Measurements from ENCODE around the gene FADS2.

The FADS2 gene

DNA sequence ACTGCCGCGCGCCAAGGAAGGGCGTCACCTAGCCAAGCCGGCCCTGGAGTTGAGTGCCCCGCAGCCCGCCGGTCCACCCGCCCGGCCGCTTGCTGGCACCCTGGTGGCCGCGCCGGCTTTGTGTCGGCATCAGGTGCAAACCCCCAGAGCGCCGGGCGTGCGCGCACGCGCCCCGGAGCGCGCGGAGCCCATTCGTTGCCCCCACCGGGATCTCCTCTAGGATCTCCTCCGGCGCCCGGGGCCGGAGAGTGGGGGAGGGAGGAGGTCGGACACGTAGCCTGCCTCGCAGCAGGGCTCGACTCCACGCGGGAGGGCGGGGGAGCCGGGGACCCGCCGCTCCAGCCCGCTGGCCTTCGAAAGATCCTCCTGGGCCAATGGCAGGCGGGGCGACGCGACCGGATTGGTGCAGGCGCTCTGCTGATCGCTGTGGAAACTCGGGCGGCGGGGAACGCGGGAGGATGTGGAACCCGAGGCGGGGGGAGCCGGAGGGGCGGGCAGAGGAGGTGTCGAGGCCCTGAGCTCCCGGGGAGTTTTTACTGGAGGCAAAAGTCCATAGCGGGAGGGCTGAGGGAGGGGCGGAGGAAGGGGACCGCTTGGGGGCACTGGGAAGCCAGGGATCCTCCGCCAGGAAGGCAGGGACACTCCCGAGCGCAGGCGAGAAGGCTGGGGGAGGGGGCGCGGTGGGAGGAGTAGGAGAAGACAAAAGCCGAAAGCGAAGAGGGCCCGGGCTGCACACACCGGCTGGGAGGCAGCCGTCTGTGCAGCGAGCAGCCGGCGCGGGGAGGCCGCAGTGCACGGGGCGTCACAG is at the start of gene FADS2:
FADS2 (plus strand) TSS at position 730 of the 808 bp plus-strand sequence. CDS start 91 bp downstream, outside the sequence.
- DNase-seq, result peak; percentile 67

DNA sequence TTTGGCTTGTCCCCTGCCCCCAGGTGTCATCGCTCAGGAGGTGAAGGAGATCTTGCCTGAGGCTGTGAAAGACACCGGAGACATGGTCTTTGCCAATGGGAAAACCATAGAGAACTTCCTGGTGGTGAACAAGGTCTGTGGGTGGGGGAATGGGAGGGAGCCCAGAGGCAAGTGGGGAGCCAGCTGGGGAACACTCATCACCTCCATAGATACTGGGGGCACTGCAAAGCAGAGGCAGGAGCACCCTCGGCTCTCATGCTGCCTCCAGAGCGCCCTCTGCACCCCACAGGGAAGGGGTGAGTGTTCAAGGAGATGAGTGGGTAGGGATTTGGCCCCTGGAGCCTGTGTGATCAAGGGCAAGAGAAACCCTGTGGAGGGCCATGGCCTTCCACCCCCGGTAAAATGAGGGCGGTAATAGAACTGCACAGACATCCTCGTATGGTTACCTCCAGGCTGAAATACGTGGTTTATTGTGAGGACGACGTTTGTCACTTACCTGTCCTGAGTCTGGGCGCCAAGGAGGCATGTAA is 49.7 kb upstream of the FADS2 start:
- no peak for DNase-seq

DNA sequence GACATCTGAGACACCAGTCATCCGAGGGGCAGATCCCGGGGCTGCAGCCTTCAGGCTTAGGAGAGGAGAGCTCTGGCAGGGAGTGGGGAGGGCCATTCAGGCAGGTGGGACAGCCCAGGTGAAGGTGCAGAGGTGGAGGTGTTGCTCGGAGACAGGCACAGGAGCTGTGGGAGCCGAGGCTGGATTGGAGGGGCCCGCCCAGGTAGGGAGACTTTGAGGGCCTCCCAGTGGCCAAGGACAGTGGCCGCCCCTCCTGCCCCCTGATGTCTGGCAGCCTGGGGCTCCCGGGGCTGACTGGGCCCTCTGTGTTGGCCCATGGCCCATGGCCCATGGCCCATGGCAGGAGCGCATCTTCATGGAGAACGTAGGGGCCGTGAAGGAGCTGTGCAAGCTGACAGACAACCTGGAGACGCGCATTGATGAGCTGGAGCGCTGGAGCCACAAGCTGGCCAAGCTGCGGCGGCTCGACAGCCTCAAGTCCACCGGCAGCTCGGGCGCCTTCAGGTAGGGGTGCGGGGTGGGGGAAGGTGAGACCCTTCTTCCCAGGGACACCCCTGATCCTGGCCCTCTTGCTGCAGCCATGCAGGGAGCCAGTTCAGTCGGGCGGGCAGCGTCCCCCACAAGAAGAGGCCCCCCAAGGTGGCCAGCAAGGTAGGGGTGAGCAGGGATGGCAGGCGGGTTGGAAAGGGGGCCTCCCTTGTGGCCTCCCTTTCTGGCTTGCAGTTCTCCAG is 49.0 kb upstream of the FADS2 start:
- DNase-seq, result no peak

DNA sequence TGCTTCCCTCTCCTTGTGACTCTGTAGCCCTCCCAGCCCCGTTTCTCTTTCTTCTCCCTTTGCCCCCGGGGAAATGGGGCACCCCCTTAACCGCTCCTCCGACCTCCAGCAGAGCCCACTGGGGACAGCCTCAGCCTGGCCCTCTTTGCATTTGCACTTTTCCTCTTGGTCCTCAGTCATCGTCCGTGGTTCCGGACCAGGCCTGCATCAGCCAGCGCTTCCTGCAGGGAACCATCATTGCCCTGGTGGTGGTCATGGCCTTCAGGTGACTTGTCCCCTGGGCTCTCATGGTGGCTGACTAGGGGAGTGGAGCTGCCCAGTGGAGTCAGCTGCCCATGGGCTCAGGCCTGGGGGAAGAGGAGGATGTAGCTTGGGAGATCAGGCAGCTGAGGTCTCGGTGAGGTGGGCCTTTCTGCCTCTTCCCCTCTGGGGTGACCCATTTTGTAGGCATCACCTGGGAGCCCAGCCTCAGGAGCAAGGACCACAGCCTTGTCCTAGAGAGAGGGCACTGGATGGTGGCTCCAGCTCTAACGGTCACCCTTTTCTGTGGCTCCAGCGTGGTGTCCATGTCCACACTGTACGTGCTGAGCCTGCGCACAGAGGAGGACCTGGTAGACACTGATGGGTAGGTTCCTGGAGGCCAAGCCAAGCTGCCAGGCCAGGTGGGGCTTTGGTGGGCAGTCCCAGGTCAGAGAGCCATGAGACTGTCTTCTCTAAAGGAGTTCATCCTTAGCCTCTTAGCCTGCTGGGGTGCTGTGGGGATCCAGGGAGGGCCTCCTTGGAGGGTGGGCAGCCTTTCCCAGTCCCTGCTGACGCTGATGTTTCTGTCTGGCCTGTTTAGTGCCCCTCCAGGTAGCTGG is 48.2 kb upstream of the FADS2 start:
- DNase-seq, result no peak

DNA sequence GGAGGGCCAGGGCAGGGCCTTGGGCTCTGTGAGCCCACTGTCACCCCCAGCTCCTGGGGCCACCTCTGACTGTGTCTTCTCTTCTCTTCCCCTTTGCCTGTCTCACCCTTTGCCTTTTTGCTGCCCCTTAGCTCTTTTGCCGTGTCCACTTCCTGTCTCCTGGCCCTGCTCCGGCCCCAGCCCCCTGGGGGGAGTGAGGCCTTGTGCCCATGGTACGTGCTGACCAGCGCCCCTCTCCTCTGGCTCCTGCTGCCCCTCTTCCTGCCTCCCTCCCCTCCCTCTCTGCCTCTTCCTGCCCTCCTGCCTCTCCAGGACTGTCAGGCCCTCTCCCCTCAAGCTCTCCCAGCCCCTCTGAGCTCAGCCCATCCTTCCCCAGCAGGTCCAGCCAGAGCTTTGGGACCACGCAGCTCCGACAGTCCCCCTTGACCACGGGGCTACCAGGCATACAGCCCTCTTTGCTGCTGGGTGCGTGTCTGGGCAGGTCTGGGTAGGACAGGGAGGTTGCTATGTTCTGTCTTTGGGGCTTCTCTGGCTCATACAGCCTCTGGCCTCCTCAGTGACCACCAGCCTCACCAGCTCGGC is 47.4 kb upstream of the FADS2 start:
- DNase-seq, result no peak

DNA sequence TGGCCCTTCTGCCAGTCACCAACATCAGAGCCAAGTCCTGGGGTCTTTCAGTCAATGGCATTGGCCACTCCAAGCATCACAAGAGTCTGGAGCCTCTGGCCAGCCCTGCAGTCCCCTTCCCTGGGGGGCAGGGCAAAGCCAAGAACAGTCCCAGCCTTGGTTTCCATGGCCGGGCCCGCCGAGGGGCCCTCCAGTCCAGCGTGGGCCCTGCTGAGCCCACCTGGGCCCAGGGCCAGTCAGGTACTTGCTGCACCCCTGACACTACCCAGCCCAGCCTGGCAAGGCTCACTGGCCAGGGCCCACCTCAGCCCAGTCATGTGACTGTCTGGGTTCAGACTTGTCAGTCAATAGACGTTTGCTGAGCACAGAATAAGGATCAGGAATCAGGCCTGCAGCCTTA is 46.5 kb upstream of the FADS2 start:
- DNase-seq, result no peak

DNA sequence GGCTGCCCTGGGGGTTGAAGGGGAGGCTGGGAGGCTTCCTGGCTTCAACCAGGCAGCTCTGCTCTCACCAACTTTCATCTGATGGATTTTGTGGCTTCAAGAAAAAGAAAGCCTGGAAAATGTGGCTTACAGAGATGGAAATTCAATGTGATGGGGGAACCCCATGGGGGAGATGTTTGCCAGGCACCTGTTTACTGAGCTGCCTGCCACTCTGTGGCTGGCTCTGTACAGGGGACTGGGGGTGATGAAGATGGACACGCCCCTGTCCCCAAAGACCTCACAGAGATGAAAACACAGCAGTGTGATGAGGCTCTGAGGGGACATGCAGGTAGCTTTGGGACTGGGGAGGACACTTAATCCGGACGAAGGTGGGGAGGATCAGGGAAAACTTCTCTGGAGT is 45.8 kb upstream of the FADS2 start:
- DNase-seq, result no peak

DNA sequence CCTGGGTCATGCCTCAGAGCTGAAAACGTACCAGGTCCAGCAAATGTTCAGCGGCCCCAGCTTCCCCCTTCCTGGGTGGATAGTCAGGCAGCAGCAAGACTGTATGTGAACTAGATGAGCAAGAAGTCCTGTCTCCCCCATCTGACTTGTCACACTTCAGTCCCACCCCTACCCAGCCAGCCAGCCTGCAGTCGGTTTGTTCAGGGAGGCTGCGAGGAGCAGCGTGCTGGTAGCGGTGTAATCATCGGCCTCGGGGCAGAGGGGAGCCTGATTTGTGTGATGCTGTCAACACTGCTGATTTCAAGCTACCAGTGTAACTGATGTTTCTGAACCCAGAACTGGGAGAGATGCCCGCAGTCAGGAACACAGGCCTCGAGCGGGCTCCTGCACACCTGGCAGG is 45.3 kb upstream of the FADS2 start:
- DNase-seq, result no peak

DNA sequence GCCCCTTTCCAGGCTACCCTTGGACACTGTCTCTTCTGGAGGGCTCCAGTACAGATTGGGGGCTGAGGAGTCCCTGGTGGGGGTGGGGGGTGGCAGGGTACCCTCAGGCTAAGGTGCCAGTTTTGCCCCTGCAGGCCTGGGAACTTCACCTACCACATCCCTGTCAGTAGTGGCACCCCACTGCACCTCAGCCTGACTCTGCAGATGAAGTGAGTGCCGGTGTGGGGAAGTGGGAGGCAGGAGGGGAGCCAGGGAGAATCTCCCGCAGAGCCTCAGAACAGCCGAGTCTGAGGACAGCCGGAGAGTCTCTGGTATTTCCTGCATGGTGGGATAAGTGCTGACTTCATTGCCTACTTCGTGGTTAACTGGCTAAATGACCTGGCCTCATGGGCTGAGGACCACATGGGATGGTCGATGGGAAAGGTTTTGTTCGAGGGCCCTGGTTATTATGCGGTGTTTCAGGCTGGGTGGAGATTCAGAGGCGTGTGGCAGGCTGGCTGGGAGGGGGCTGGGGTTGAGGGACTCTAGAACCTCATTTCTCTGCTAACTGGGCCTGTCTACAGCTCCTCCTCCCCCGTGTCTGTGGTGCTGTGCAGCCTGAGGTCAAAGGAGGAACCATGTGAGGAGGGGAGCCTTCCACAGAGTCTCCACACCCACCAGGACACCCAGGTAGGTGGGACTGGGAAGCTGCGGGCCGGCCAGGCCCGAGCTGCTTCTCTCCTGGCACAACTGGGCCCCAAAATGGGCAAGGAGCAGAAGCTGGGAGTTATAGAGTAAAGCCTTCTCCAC is 44.2 kb upstream of the FADS2 start:
- DNase-seq, result no peak

DNA sequence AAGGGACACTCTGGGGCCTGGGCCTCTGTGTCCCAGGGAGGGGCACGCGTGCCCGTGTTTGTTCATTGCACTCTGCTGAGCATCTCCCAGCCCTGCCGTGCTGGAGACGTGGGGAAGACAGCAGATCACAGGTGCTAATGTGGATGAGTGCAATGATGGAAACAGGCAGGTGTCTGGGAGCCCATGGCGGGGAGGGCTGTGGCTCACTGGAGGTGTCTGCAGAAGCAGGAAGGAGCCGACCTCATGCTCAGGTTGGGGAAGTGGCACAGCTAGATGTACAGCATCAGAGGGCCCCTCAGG is 43.6 kb upstream of the FADS2 start:
- no peak for DNase-seq

DNA sequence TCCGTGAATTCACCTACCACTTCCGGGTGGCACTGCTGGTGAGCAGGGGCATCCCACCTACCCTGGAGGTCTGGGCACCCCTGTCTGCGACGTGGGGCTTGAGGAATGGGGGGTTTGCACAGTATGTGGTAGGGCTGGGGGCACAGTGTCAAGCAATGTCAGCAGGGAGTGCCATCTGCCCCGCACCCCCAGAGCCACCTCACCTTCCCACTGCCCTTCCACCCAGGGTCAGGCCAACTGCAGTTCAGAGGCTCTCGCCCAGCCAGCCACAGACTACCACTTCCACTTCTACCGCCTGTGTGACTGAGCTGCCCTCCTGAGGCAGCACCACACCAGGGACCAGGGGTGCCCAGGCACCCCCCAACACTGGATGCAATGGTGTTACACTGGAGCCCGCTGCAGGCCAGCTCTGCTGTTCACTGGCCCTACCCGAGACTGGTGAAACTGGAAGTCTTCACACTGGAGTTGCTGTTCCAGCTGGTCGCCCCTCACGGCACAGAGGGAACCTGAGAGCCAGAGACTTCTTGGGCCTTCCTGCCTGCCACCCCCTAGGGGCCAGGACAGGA is 42.2 kb upstream of the FADS2 start:
- no peak for DNase-seq

DNA sequence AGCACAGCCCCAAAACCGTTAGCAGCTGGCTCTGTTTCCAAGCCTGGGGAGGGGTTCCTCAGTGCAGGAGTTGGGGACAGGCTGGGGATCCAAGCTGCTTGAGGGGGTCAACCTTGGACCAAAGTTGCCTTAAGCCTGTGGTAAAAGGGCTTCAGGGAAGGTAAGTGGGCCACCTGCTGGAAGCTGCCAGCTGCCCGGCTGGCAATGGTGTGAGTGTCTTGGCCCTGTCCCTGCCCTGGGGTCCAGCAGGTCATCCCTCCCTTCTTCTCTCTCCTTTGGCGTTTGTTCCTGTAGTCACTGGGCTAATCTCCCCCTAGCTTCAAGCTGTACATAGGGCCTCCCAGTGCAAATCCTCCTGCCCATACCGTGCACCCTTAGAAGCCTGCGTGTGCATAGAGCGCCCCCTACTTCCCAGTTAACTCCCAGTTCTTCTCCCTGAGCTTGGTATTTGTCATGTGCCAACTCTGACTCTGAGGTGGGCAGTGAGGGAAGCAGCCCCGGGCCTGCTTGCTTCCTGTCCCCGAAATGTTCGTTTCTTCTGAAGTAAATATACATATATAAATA is 40.1 kb upstream of the FADS2 start:
- DNase-seq, result no peak

DNA sequence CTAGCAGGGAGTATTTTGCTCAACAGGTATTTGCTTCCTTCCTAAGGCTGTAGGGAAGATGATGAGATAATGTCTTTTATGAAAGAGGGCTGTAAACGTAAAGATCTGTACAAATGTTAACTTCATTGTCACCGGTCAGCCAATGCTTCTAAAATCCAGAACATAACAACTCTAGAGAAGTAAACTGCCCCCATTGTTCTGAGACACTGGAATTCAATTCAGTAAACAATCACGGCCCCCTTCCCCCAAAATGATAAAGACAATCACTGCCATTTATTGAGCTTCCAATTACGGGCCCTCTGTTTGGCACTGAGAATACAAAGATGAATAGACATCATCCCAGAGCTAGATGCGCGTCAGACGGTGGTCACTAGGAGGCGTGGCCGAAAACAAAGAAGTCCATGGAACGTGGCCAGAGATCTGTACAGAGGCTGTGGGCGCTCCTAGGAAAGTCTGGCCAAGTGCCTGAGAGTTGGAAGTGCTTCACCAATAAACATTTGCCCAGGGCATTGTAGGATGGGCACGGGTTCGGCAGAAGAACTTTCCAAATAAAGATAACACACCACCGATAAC is 36.3 kb upstream of the FADS2 start:
- peak; percentile 22 for DNase-seq

DNA sequence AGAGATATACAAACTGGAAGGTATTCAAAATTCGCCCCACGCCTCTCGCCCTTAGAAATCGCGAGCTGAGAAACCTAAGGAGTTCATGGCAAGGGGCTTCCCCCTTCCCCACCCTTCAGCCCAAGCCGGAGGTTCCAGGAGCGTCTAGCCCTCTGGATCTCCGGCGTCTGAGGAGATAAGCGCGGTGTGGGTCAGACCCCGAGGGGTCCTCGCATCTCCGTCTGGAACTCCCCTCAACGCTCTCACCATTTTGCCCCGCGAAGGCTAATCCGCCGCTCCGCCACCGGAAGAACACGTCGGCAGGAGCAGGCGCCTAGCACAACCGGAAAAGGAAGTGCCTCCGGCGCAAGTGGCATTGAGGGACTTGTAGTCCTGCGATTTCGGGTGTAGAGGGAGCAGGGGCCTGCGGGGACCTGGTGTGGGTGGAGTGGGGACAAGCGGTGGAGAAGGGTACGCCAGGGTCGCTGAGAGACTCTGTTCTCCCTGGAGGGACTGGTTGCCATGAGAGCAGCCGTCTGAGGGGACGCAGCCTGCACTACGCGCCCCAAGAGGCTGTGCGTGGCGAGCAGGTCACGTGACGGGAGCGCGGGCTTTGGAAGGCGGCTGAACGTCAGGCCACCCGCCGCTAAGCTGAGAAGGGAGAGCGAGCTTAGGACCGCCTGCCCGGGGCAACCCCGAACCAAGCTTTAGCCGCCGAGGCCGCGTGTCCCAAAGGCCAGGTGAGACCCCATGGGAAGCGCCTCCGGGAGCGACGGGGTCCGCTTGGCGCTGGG is 35.6 kb upstream of the FADS2 start, which contains the start of the genes FEN1 and TMEM258:
FEN1 (plus strand) TSS at position 602 of the 773 bp plus-strand sequence. CDS start 2,451 bp downstream, outside the sequence.
TMEM258 (minus strand) TSS at position 290 of the 773 bp plus-strand sequence; CDS start at position 249, 41 bp downstream.
- peak; percentile 80 for DNase-seq

DNA sequence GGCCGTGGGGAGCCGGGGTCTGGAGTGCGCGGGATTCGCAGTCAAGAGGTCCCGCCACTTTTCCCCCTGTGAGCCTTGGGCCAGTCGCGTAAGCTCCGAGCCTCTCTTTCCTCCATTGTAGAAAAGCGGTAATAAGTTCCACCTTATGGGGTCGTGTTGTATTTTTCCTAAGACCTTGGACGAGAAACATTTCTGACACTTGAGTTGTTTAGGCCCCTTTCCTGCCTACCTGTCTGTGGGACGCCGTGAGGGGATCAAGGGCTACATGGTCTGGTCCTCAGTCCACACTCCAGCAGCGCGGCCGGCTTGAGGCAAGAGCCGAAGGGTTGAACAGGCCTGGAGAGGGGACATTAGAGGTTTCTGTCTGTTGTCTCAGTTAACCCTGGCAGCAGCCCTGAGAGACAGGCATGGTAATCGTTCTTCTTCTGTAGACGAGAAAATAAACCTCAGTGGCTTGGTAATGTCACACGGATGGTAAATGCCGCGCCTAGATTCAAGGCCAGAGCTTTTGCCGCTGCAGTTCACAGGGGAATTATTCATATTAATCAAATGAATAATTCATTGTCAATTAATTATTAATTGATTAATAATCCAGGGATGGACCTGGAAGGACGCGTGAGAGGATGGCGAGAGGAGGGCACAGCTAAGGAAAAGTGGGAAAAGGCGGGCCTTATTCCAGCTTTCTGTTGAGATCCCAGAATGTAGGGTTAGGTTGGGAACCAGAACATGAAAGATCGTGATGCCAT is 34.8 kb upstream of the FADS2 start:
- no peak for DNase-seq

DNA sequence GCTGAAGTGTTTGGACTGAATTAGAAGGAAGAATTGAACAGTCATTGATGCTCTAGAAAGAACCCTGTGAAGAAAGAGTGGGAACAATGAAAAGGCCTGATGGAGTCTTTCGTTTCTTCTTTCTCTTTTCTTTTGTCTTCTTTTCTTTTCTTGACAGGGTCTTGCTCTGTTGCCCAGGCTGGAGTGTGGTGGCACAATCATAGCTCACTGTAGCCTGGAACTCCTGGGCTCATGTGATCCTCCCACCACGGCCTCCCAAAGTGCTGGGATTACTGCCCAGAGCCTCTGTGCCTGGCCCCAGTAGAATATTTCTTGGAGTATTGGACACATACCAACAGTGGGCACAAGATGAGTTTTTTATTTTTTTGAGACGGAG is 34.3 kb upstream of the FADS2 start:
- no peak for DNase-seq

DNA sequence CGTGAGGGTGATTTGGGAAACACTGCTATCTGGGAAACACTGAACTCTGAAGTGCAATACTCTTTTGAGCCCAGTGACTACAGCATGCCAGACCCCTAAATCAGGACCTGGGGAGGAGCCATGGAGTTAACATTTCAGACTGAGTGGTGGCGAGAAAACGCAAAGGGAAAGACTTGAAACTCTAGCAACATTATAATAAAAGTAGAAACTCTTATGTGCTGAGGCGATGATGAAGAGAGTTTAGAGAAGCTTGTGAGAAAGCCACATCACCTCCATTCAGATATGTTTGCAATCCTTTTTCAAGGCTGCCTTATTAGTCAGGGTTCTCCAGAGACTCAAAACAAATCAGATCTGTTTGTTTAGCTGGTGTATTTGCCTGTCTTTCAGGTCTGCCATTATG is 33.5 kb upstream of the FADS2 start:
- no peak for DNase-seq

DNA sequence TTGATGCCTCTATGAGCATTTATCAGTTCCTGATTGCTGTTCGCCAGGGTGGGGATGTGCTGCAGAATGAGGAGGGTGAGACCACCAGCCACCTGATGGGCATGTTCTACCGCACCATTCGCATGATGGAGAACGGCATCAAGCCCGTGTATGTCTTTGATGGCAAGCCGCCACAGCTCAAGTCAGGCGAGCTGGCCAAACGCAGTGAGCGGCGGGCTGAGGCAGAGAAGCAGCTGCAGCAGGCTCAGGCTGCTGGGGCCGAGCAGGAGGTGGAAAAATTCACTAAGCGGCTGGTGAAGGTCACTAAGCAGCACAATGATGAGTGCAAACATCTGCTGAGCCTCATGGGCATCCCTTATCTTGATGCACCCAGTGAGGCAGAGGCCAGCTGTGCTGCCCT is 32.6 kb upstream of the FADS2 start:
- DNase-seq, result no peak

DNA sequence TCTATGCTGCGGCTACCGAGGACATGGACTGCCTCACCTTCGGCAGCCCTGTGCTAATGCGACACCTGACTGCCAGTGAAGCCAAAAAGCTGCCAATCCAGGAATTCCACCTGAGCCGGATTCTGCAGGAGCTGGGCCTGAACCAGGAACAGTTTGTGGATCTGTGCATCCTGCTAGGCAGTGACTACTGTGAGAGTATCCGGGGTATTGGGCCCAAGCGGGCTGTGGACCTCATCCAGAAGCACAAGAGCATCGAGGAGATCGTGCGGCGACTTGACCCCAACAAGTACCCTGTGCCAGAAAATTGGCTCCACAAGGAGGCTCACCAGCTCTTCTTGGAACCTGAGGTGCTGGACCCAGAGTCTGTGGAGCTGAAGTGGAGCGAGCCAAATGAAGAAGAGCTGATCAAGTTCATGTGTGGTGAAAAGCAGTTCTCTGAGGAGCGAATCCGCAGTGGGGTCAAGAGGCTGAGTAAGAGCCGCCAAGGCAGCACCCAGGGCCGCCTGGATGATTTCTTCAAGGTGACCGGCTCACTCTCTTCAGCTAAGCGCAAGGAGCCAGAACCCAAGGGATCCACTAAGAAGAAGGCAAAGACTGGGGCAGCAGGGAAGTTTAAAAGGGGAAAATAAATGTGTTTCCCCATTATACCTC is 32.1 kb upstream of the FADS2 start:
- DNase-seq, result no peak
